H1 (cell line): ENCODE data around the gene DDB1. TPM values are rescaled to one million over a fixed set of nuclear protein-coding genes. Genes with fewer than 3 reads are reported as not detected.

Experiments used
- CTCF ChIA-PET: fragments of 300-600 bp; sonication (Branson Sonifier 250); formaldehyde crosslinking; loops from one replicate; lab custom pipeline; 2021; ENCODE audit not compliant: partially characterized antibody; lab: Charles Lee
- POLR2A ChIA-PET: fragments of 300-600 bp; sonication (Branson Sonifier 250); formaldehyde crosslinking; loops from one replicate; lab custom pipeline; 2021; ENCODE audit warnings: inconsistent platforms; ENCODE audit not compliant: partially characterized antibody; lab: Charles Lee
- DNase-seq, 2 experiments: peaks; one replicate each; pipeline versions ENCODE4 v3.0.0 to v3.0.0-alpha.2; 2010 to 2022; ENCODE audit warnings: low spot score in 2 of 2, low read depth in 1 of 2, mixed read lengths in 1 of 2
- FAIRE-seq: peaks from 2 replicates; lab custom pipeline; 2011; peaks lifted over from hg19 to GRCh38; lab: Jason Lieb, UNC
- H2AFZ ChIP-seq: 2 replicates; pipeline ENCODE4 v1.8.1; 2012; ENCODE audit warnings: low read length, inconsistent platforms
- H2AK5ac ChIP-seq: 2 replicates; pipeline ENCODE4 v1.6.1; 2013; ENCODE audit warnings: low read depth, low read length
- H2BK120ac ChIP-seq: replicated peaks from 2 replicates; pipeline ENCODE3; 2013; ENCODE audit warnings: low read depth, low read length, inconsistent platforms
- H2BK12ac ChIP-seq: 2 replicates; pipeline ENCODE4 v1.6.1; 2013; ENCODE audit warnings: low read depth, low read length
- H2BK15ac ChIP-seq: 2 replicates; pipeline ENCODE4 v1.6.1; 2013; ENCODE audit warnings: low read length
- H2BK20ac ChIP-seq: 2 replicates; pipeline ENCODE4 v1.6.1; 2013; ENCODE audit warnings: low read length
- H2BK5ac ChIP-seq: 2 replicates; pipeline ENCODE4 v1.6.1; 2013; ENCODE audit warnings: low read depth, low read length
- H3K14ac ChIP-seq: 2 replicates; pipeline ENCODE4 v1.6.1; 2013; ENCODE audit warnings: inconsistent platforms; ENCODE audit not compliant: insufficient read length
- H3K18ac ChIP-seq: 2 replicates; pipeline ENCODE4 v1.6.1; 2013; ENCODE audit warnings: low read length; ENCODE audit errors: extremely low read depth
- H3K23ac ChIP-seq: 2 replicates; pipeline ENCODE4 v1.6.1; 2013; ENCODE audit warnings: inconsistent platforms; ENCODE audit not compliant: insufficient read length
- H3K23me2 ChIP-seq: 2 replicates; pipeline ENCODE4 v1.6.1; 2013; ENCODE audit warnings: low read depth, low read length
- H3K27ac ChIP-seq: 2 replicates; pipeline ENCODE4 v1.6.1; 2011; ENCODE audit warnings: low read depth, low read length, inconsistent platforms
- H3K27me3 ChIP-seq, 4 experiments: replicated peaks in 1 of 4; 1 replicate in 1 of 4; 2 replicates in 3 of 4; pipeline versions ENCODE4 v1.6.1 to v1.8.1; 2011 to 2013; ENCODE audit warnings: low read length in 3 of 4, mild to moderate bottlenecking in 3 of 4, inconsistent platforms in 2 of 4, mixed read lengths in 2 of 4, moderate library complexity in 1 of 4; ENCODE audit not compliant: control insufficient read depth in 3 of 4, insufficient read depth in 3 of 4; ENCODE audit errors: extremely low read depth in 1 of 4
- H3K36me3 ChIP-seq, 4 experiments: 2 replicates each; pipeline versions ENCODE4 v1.6.1 to v1.8.1; 2011 to 2013; ENCODE audit warnings: mild to moderate bottlenecking in 4 of 4, low read length in 3 of 4, moderate library complexity in 2 of 4, control low read depth in 1 of 4, inconsistent platforms in 1 of 4; ENCODE audit not compliant: insufficient read depth in 4 of 4, control insufficient read depth in 2 of 4
- H3K4ac ChIP-seq: replicated peaks from 2 replicates; pipeline ENCODE3; 2013; ENCODE audit warnings: low read length, low read depth, mixed read lengths, inconsistent platforms; ENCODE audit not compliant: insufficient read length
- H3K4me1 ChIP-seq, 4 experiments: replicated peaks in 1 of 4; 1 replicate in 1 of 4; 2 replicates in 3 of 4; pipeline versions ENCODE4 v1.6.1 to v1.8.1; 2011 to 2013; ENCODE audit warnings: low read length in 3 of 4, inconsistent platforms in 2 of 4, mixed read lengths in 1 of 4; ENCODE audit not compliant: insufficient read depth in 4 of 4, control insufficient read depth in 3 of 4
- H3K4me2 ChIP-seq, 2 experiments: 2 replicates each; pipeline versions ENCODE4 v1.6.1 to v1.8.1; 2011 to 2013; ENCODE audit warnings: low read depth in 2 of 2, low read length in 2 of 2, control low read depth in 1 of 2, inconsistent platforms in 1 of 2, mild to moderate bottlenecking in 1 of 2; ENCODE audit not compliant: insufficient read depth in 1 of 2
- H3K4me3 ChIP-seq, 4 experiments: fragments of 200-600, 300-600 bp in 1 of 4; sonication (generic), shearing (Covaris generic), sonication (Bioruptor Twin) in 1 of 4; 2 replicates each; pipeline versions ENCODE4 v1.5.1 to v1.8.1; 2011 to 2016; ENCODE audit warnings: low read length in 4 of 4, low read depth in 3 of 4, control low read depth in 2 of 4, inconsistent platforms in 2 of 4, mild to moderate bottlenecking in 2 of 4, mixed read lengths in 1 of 4, moderate library complexity in 1 of 4; ENCODE audit not compliant: insufficient read depth in 2 of 4; ENCODE audit errors: extremely low read depth in 1 of 4
- H3K56ac ChIP-seq: replicated peaks from 2 replicates; pipeline ENCODE3; 2013; ENCODE audit warnings: low read depth, mild to moderate bottlenecking, mixed read lengths, low read length, inconsistent platforms; ENCODE audit not compliant: insufficient read length
- H3K79me1 ChIP-seq: 2 replicates; pipeline ENCODE4 v1.6.1; 2013; ENCODE audit warnings: low read depth, low read length, control low read depth
- H3K79me2 ChIP-seq, 2 experiments: 2 replicates each; pipeline versions ENCODE4 v1.6.1 to v1.8.1; 2012 to 2013; ENCODE audit warnings: low read length in 2 of 2, mild to moderate bottlenecking in 2 of 2, inconsistent platforms in 1 of 2; ENCODE audit not compliant: insufficient read depth in 2 of 2, control insufficient read depth in 1 of 2
- H3K9ac ChIP-seq, 4 experiments: replicated peaks in 1 of 4; 1 replicate in 1 of 4; 2 replicates in 3 of 4; pipeline versions ENCODE4 v1.6.1 to v1.8.1; 2011 to 2013; ENCODE audit warnings: low read depth in 3 of 4, low read length in 3 of 4, control low read depth in 2 of 4, mild to moderate bottlenecking in 2 of 4, moderate library complexity in 2 of 4, inconsistent platforms in 1 of 4; ENCODE audit errors: extremely low read depth in 1 of 4
- H3K9me3 ChIP-seq, 2 experiments: 2 replicates each; pipeline versions ENCODE4 v1.6.1 to v1.8.1; 2012 to 2013; ENCODE audit warnings: mild to moderate bottlenecking in 2 of 2, moderate library complexity in 2 of 2, control low read depth in 1 of 2, inconsistent platforms in 1 of 2, low read depth in 1 of 2, low read length in 1 of 2, mixed read lengths in 1 of 2; ENCODE audit not compliant: insufficient read depth in 2 of 2
- H4K20me1 ChIP-seq, 2 experiments: replicated peaks in 1 of 2; 2 replicates each; pipeline versions ENCODE3 to v1.8.1; 2011 to 2013; ENCODE audit warnings: inconsistent platforms in 2 of 2, low read length in 2 of 2, mild to moderate bottlenecking in 1 of 2; ENCODE audit not compliant: insufficient read depth in 2 of 2, control insufficient read depth in 1 of 2
- H4K5ac ChIP-seq: 2 replicates; pipeline ENCODE4 v1.6.1; 2013; ENCODE audit warnings: low read length, low read depth, mixed read lengths, inconsistent platforms; ENCODE audit not compliant: insufficient read length
- H4K8ac ChIP-seq: 2 replicates; pipeline ENCODE4 v1.8.0; 2013; ENCODE audit warnings: mild to moderate bottlenecking, moderate library complexity, low read length, inconsistent platforms; ENCODE audit not compliant: insufficient read depth; ENCODE audit errors: extremely low read depth
- H4K91ac ChIP-seq: replicated peaks from 2 replicates; pipeline ENCODE3; 2013; ENCODE audit warnings: low read length, mixed read lengths, inconsistent platforms; ENCODE audit not compliant: insufficient read length
- CHD1 ChIP-seq: IDR thresholded peaks from 2 replicates; pipeline ENCODE4 v1.6.1; 2012; ENCODE audit warnings: low read depth, low read length, improper control_type of control experiment
- GABPA ChIP-seq: IDR thresholded peaks from 2 replicates; pipeline ENCODE4 v1.6.1; 2011; ENCODE audit warnings: mild to moderate bottlenecking, low read length, moderate library complexity, borderline replicate concordance; ENCODE audit not compliant: insufficient read depth
- SUZ12 ChIP-seq: fragments of 200-600 bp; sonication (generic); IDR thresholded peaks from 2 replicates; pipeline ENCODE4 v1.6.1; 2012; ENCODE audit warnings: mild to moderate bottlenecking, inconsistent platforms, low read length, moderate library complexity, mixed read lengths
- WGBS, 2 experiments: shearing (Covaris generic) in 1 of 2; methylation state at CpG; one replicate each; pipeline versions ENCODE4 v1.1.6 to v1.1.7; 2013 to 2015; ENCODE audit warnings: low lambda C conversion rate in 2 of 2, mixed read lengths in 2 of 2, inconsistent platforms in 1 of 2, low coverage in 1 of 2, missing lambda C conversion rate in 1 of 2; ENCODE audit not compliant: insufficient replicate concordance in 2 of 2, insufficient coverage in 1 of 2, insufficient read length in 1 of 2; ENCODE audit errors: extremely low coverage in 1 of 2, missing lambda C conversion rate in 1 of 2; 5-methylcytosine and 5-hydroxymethylcytosine counted together
- polyA plus RNA-seq, 7 experiments: library from polyadenylated mRNA; depleted of rRNA in 3 of 7; stranded (reverse) in 5 of 7; unstranded in 2 of 7; fragments of >200 nt in 5 of 7; fragments of 200-250 nt in 2 of 7; gene quantifications; 1 replicate in 5 of 7; 2 replicates in 1 of 7; 4 replicates in 1 of 7; pipeline versions ENCODE4 v1.2.1 to v1.2.3, GENCODE V29; 2011 to 2013; ENCODE audit warnings: missing spikeins in 2 of 7, mixed read lengths in 2 of 7
- total RNA-seq: library from RNA; stranded (reverse); fragmentation: NEBNext Ultra II Directional; extraction: Animal tissue kit (Norgen Biotek cat#: 25700); gene quantifications from 2 replicates; pipeline ENCODE4 v1.2.1, GENCODE V29; 2021

Gene DDB1
- total and polyA plus RNA-seq, 2 of the 8 experiments (the other 6 are each of a cell fraction or from before 2014, with no cell fraction given): 275 to 306 TPM

DNA sequence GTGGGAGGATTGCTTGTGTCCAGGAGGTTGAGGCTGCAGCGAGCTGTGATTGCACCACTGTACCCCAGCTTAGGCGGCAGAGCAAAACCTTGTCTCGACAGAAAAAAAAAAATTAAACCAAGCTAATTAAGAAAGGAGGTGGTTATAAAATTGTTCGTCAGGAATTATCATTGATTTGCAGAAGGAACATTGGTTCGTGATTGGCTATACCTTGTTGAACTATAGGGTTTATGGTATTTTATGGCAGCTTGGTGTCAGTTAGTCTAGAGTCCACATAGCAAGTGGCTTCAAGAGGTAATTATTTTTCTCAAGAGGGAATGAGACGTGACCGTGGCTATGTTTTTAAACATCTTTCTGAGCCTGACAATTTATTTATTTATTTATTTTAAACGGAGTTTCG, 48.0 kb upstream of the DDB1 start:
- Histone ChIP-seq H2BK20ac (no peak overlapping the region), H3K4me3 (no peak overlapping the region), H2BK120ac (no peak overlapping the region), H3K23me2 (no peaks in the 10 kb centered on the region), H2BK5ac (no peak overlapping the region), H3K4me2 (no peak overlapping the region), H3K79me2 (no peaks in the 10 kb centered on the region)
- no peak for DNase-seq
- FAIRE-seq: no peak
- TF ChIP-seq CHD1 (no peak), SUZ12 (no peak), GABPA (no peak)
- TF ChIP-seq, all 59 proteins: peak for 0
- H4K5ac ChIP-seq: no peak overlapping the region
- H3K23ac ChIP-seq: no peak overlapping the region
- H3K4ac ChIP-seq: no peak overlapping the region
- H4K8ac ChIP-seq: no peak overlapping the region
- no peaks in the 10 kb centered on the region for H3K4me1 ChIP-seq
- H3K36me3 ChIP-seq: no peaks in the 10 kb centered on the region
- ChIA-PET POLR2A (interaction anchor here (0.9 to 38.6 kb wide), 4 partner anchors 11 to 48 kb away, joined by 3 to 1106 read pairs (median 11); partner anchors contain the start of genes CPSF7, CYB561A3, DDB1 and TKFC), CTCF (interaction anchor here (0.7 to 9.4 kb wide), 4 partner anchors 16 to 87 kb away, joined by 3 to 290 read pairs (median 102); partner anchors contain the start of genes CYB561A3, DDB1, TKFC and TMEM138)
- 95% methylated on average over 9 of the region's 9 CpGs; no CpG with 5 or more reads in 1 of the 2 experiments for WGBS, 2 experiments
- no peak overlapping the region for H3K9ac ChIP-seq
- H2BK12ac ChIP-seq: no peak overlapping the region
- no peak overlapping the region for H4K91ac ChIP-seq
- no peak overlapping the region for H2BK15ac ChIP-seq
- H3K79me1 ChIP-seq: no peaks in the 10 kb centered on the region
- H4K20me1 ChIP-seq: no peaks in the 10 kb centered on the region
- H3K14ac ChIP-seq: no peak overlapping the region
- no peak overlapping the region for H3K27ac ChIP-seq
- H2AK5ac ChIP-seq: no peak overlapping the region
- no peaks in the 10 kb centered on the region for H3K9me3 ChIP-seq
- H3K27me3 ChIP-seq: no peaks in the 10 kb centered on the region
- no peak overlapping the region for H3K18ac ChIP-seq
- H2AFZ ChIP-seq: no peak overlapping the region
- no peak overlapping the region for H3K56ac ChIP-seq
